SK-N-SH (cell line): ENCODE measurements around the gene UPF2. TPM values are rescaled to one million over a fixed set of nuclear protein-coding genes. Genes with fewer than 3 reads are reported as not detected.

ENCODE experiments used
- CTCF ChIA-PET: fragments of 300-600, 350-600 bp; formaldehyde crosslinking; extraction: SDS; loops from one replicate; lab custom pipeline; 2021; lab: Yijun Ruan, JAX
- POLR2A ChIA-PET: fragments of 350-600 bp; sonication (Branson Sonifier 250); formaldehyde crosslinking; extraction: SDS; loops from one replicate; lab custom pipeline; 2020; ENCODE audit warnings: antibody characterized with exemption, inconsistent platforms; lab: Yijun Ruan, JAX
- DNase-seq: peaks from one replicate; pipeline ENCODE4 v3.0.0; 2012
- H2AFZ ChIP-seq: fragments of 200-600 bp; sonication (generic); 2 replicates; pipeline ENCODE4 v1.8.1; 2016; ENCODE audit warnings: antibody characterized with exemption, mild to moderate bottlenecking, low read depth
- H3F3A ChIP-seq: fragments of 200-600 bp; sonication (generic); replicated peaks from 2 replicates; pipeline ENCODE3; 2016; ENCODE audit warnings: antibody characterized with exemption, mild to moderate bottlenecking; ENCODE audit not compliant: insufficient read depth
- H3K27ac ChIP-seq, 2 experiments: fragments of 200-500 bp in 1 of 2; fragments of 200-600 bp in 1 of 2; sonication (Bioruptor generic) in 1 of 2; sonication (generic), shearing (Covaris generic) in 1 of 2; 2 replicates each; pipeline versions ENCODE4 v1.5.1 to v1.6.1; 2014 to 2016; ENCODE audit warnings: low read depth in 2 of 2, inconsistent platforms in 1 of 2, low read length in 1 of 2, mild to moderate bottlenecking in 1 of 2, mixed read lengths in 1 of 2
- H3K27me3 ChIP-seq: fragments of 200-600 bp; sonication (generic), shearing (Covaris generic); 2 replicates; pipeline ENCODE4 v1.6.1; 2016; ENCODE audit warnings: mixed run types; ENCODE audit not compliant: insufficient read depth
- H3K36me3 ChIP-seq, 2 experiments: fragments of 200-500 bp in 1 of 2; fragments of 200-600 bp in 1 of 2; sonication (Bioruptor generic) in 1 of 2; sonication (generic) in 1 of 2; replicated peaks in 1 of 2; 2 replicates each; pipeline versions ENCODE3 to v1.5.1; 2014 to 2016; ENCODE audit warnings: low read length in 1 of 2, mild to moderate bottlenecking in 1 of 2; ENCODE audit not compliant: insufficient read depth in 2 of 2, control insufficient read depth in 1 of 2
- H3K4me1 ChIP-seq, 2 experiments: fragments of 200-500 bp in 1 of 2; fragments of 200-600 bp in 1 of 2; sonication (Bioruptor generic) in 1 of 2; sonication (generic), shearing (Covaris generic) in 1 of 2; 2 replicates each; pipeline versions ENCODE4 v1.5.1 to v1.6.1; 2014 to 2016; ENCODE audit warnings: low read depth in 1 of 2, low read length in 1 of 2, mixed run types in 1 of 2; ENCODE audit not compliant: insufficient read depth in 2 of 2, control insufficient read depth in 1 of 2
- H3K4me2 ChIP-seq: fragments of 200-600 bp; sonication (generic), shearing (Covaris generic); 2 replicates; pipeline ENCODE4 v1.6.1; 2017; ENCODE audit warnings: mixed run types
- H3K4me3 ChIP-seq, 2 experiments: fragments of 200-500 bp in 1 of 2; fragments of 200-600 bp in 1 of 2; sonication (Bioruptor generic) in 1 of 2; sonication (generic), shearing (Covaris generic) in 1 of 2; 2 replicates each; pipeline versions ENCODE4 v1.5.1 to v1.8.1; 2014 to 2016; ENCODE audit warnings: low read depth in 2 of 2, inconsistent platforms in 1 of 2, low read length in 1 of 2, mild to moderate bottlenecking in 1 of 2, mixed read lengths in 1 of 2, moderate library complexity in 1 of 2
- H3K79me2 ChIP-seq: fragments of 200-600 bp; sonication (generic); 2 replicates; pipeline ENCODE4 v1.8.1; 2017; ENCODE audit warnings: mild to moderate bottlenecking; ENCODE audit not compliant: insufficient read depth
- H3K9ac ChIP-seq: fragments of 200-600 bp; sonication (generic); 2 replicates; pipeline ENCODE4 v1.6.1; 2017; ENCODE audit warnings: mixed run types
- H3K9me2 ChIP-seq: fragments of 200-600 bp; sonication (generic); 2 replicates; pipeline ENCODE4 v1.6.1; 2017; ENCODE audit warnings: mixed run types
- H3K9me3 ChIP-seq: fragments of 200-600 bp; sonication (generic); 2 replicates; pipeline ENCODE4 v1.6.1; 2017; ENCODE audit warnings: mixed run types, mild to moderate bottlenecking, moderate library complexity
- H4K20me1 ChIP-seq: fragments of 200-600 bp; sonication (generic); 2 replicates; pipeline ENCODE4 v1.6.1; 2017; ENCODE audit warnings: mild to moderate bottlenecking, mixed run types; ENCODE audit not compliant: insufficient read depth
- CHD2 ChIP-seq: fragments of 150-350 bp; IDR thresholded peaks from 2 replicates; pipeline ENCODE4 v1.6.1; 2018; ENCODE audit warnings: low read length; ENCODE audit not compliant: partially characterized antibody
- ELF1 ChIP-seq: IDR thresholded peaks from 2 replicates; pipeline ENCODE4 v1.4.0; 2012
- EZH2phosphoT487 ChIP-seq: fragments of 200-600 bp; sonication (generic); IDR thresholded peaks from 2 replicates; pipeline ENCODE4 v1.6.1; 2017; ENCODE audit warnings: low read depth, mixed run types, mild to moderate bottlenecking, antibody characterized with exemption, moderate library complexity, borderline replicate concordance
- FOXJ3 ChIP-seq: sonication (generic); formaldehyde crosslinking; IDR thresholded peaks from 2 replicates; pipeline ENCODE4 v1.5.1; 2020; ENCODE audit warnings: mild to moderate bottlenecking, missing genetic modification reagents
- FOXM1 ChIP-seq: IDR thresholded peaks from 2 replicates; pipeline ENCODE4 v1.4.0; 2012; ENCODE audit warnings: low read depth, mild to moderate bottlenecking
- GABPA ChIP-seq: IDR thresholded peaks from 2 replicates; pipeline ENCODE4 v1.4.0; 2012; ENCODE audit warnings: low read depth, mild to moderate bottlenecking
- JUND ChIP-seq: IDR thresholded peaks from 2 replicates; pipeline ENCODE4 v1.4.0; 2012
- MXI1 ChIP-seq: IDR thresholded peaks from 2 replicates; pipeline ENCODE4 v1.6.1; 2012; ENCODE audit warnings: mild to moderate bottlenecking, low read depth, low read length, improper control_type of control experiment
- NRF1 ChIP-seq: IDR thresholded peaks from 2 replicates; pipeline ENCODE4 v1.6.1; 2012; ENCODE audit warnings: low read depth, mild to moderate bottlenecking, low read length
- POLR2AphosphoS5 ChIP-seq: IDR thresholded peaks from 2 replicates; pipeline ENCODE4 v1.6.1; 2012; ENCODE audit warnings: low read depth, low read length
- RCOR1 ChIP-seq: fragments of 150-350 bp; IDR thresholded peaks from 2 replicates; pipeline ENCODE4 v1.6.1; 2017; ENCODE audit warnings: antibody characterized with exemption, low read length
- RFX5 ChIP-seq: IDR thresholded peaks from 2 replicates; pipeline ENCODE4 v1.6.1; 2012; ENCODE audit warnings: mild to moderate bottlenecking, improper control_type of control experiment, low read length
- RXRA ChIP-seq: IDR thresholded peaks from 2 replicates; pipeline ENCODE4 v1.4.0; 2012; ENCODE audit warnings: low read depth, mild to moderate bottlenecking, borderline replicate concordance
- SMC3 ChIP-seq: IDR thresholded peaks from 2 replicates; pipeline ENCODE4 v1.6.1; 2012; ENCODE audit warnings: low read depth, low read length, improper control_type of control experiment
- TAF1 ChIP-seq: IDR thresholded peaks from 2 replicates; pipeline ENCODE4 v1.6.1; 2012; ENCODE audit warnings: low read depth, mild to moderate bottlenecking, low read length, moderate library complexity, borderline replicate concordance
- TCF12 ChIP-seq: IDR thresholded peaks from 2 replicates; pipeline ENCODE4 v1.4.0; 2012
- YY1 ChIP-seq: IDR thresholded peaks from 2 replicates; pipeline ENCODE4 v1.4.0; 2012; ENCODE audit warnings: low read depth, mild to moderate bottlenecking
- WGBS: methylation state at CpG from one replicate; pipeline ENCODE4 v1.1.6; 2017; ENCODE audit warnings: low lambda C conversion rate; 5-methylcytosine and 5-hydroxymethylcytosine counted together
- polyA plus RNA-seq, 3 experiments: library from polyadenylated mRNA; depleted of rRNA; stranded (reverse); fragments of >200 nt; gene quantifications; 2 replicates each; pipeline ENCODE4 v1.2.3, GENCODE V29; 2012
- TF ChIP-seq, protein P1 (sequence below): fragments of 150-350 bp; IDR thresholded peaks from 2 replicates; pipeline ENCODE4 v1.6.1; 2016; ENCODE audit warnings: mild to moderate bottlenecking, low read depth, low read length
- TF ChIP-seq, protein P2 (sequence below): IDR thresholded peaks from 2 replicates; pipeline ENCODE4 v1.4.0; 2012; ENCODE audit warnings: low read depth
- TF ChIP-seq, protein P3 (sequence below): IDR thresholded peaks from 2 replicates; pipeline ENCODE4; 2012
- TF ChIP-seq, protein P4 (sequence below): IDR thresholded peaks from 2 replicates; pipeline ENCODE4 v1.4.0; 2012; ENCODE audit warnings: low read depth, borderline replicate concordance
- TF ChIP-seq, protein P5 (sequence below): IDR thresholded peaks from 2 replicates; pipeline ENCODE4 v1.4.0; 2012; ENCODE audit warnings: low read depth, borderline replicate concordance
- TF ChIP-seq, protein P6 (sequence below): fragments of 200-600 bp; sonication (generic); IDR thresholded peaks from 2 replicates; pipeline ENCODE4 v1.6.1; 2017; ENCODE audit warnings: antibody characterized with exemption, mild to moderate bottlenecking, moderate library complexity

The UPF2 gene
- polyA plus RNA-seq, 1 of the 3 experiments (the other 2 are of a cell fraction) = 4.7 TPM

DNA sequence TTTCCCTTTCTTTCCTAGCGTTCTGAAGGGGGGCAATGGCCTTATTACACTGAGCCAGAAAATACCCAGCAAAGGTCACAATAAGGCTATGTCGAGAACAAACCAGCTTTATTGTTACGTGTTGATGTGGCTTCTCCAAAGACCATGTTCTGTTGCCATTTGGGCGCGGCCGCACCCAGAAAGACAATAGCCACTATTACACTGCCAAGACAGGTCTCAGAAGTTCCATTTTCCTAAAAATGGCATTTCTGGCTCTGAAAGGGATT is 141.6 kb downstream of the UPF2 start:
- TF ChIP-seq TCF12 (no peak), EZH2phosphoT487 (no peak), TAF1 (no peak), YY1 (no peak), MXI1 (no peak), RXRA (no peak), RFX5 (no peak), GABPA (no peak), FOXM1 (no peak)
- TF ChIP-seq, protein P1, sequence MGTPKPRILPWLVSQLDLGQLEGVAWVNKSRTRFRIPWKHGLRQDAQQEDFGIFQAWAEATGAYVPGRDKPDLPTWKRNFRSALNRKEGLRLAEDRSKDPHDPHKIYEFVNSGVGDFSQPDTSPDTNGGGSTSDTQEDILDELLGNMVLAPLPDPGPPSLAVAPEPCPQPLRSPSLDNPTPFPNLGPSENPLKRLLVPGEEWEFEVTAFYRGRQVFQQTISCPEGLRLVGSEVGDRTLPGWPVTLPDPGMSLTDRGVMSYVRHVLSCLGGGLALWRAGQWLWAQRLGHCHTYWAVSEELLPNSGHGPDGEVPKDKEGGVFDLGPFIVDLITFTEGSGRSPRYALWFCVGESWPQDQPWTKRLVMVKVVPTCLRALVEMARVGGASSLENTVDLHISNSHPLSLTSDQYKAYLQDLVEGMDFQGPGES = no peak
- H3K9ac ChIP-seq = no peak overlapping the region
- no peaks in the 10 kb centered on the region for H3K36me3 ChIP-seq
- 85% methylated on average over 6 of the region's 6 CpGs for WGBS
- H3K27me3 ChIP-seq = no peaks in the 10 kb centered on the region
- CTCF ChIA-PET = no interaction called here
- no peak overlapping the region for H3K4me2 ChIP-seq
- H3K79me2 ChIP-seq = no peaks in the 10 kb centered on the region
- H3F3A ChIP-seq = no peaks in the 10 kb centered on the region
- H2AFZ ChIP-seq = no peak overlapping the region
- H3K4me1 ChIP-seq = peaks cover 0 to 3% of the 10 kb centered on the region in 2 experiments; a peak in 1 of 4 replicates
- H3K27ac ChIP-seq = no peak overlapping the region
- H3K9me2 ChIP-seq = no peaks in the 10 kb centered on the region
- DNase-seq = no peak
- POLR2A ChIA-PET = no interaction called here
- no peaks in the 10 kb centered on the region for H3K9me3 ChIP-seq
- no peak overlapping the region for H3K4me3 ChIP-seq
- no peaks in the 10 kb centered on the region for H4K20me1 ChIP-seq

DNA sequence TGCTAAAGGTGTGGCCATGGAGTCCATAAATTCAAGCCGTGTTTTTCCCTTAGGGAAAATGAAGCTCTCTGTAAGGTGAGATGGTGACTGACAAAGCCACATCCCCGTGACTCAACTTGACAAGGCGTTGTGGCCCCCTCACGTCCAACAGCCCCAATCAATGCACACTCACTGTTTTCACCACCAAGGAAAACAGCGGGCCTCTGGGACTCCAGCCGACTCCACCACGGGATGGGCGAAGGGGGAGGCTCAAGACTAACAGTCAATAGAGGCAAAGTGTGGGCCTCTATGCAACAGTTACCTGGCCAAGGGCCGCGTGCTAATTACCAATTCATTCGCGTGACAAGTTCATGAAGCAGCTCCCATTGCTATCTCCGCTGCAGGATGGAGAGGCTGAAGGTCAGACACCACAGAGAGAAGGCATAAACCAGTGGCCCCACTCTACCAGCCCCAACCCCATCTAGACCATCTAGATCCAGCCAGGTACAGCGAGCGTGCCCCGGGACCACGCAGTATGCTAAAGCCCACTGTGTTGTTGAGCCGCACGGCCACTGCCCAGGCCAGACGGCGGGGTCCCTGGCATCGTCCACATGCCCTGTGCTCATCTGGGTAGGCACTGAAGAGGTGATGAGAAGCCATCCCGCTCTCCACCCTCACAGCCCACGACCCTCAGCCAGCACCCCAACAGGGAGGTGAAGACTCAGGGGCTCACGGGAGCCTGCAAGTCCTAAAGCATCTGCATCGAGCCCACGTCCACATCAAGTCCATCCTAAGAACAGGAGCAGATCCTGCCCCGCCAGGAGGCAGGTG is 143.3 kb downstream of the UPF2 start:
- Histone ChIP-seq H2AFZ (no peak overlapping the region), H3K27me3 (no peaks in the 10 kb centered on the region), H3K9me3 (no peaks in the 10 kb centered on the region), H3K36me3 (no peaks in the 10 kb centered on the region), H3K4me2 (no peak overlapping the region), H3K9me2 (no peaks in the 10 kb centered on the region), H3K9ac (no peak overlapping the region), H3K4me1 (peaks cover 0 to 3% of the 10 kb centered on the region in 2 experiments; a peak in 1 of 4 replicates), H3K4me3 (no peak overlapping the region), H4K20me1 (no peaks in the 10 kb centered on the region), H3F3A (no peaks in the 10 kb centered on the region), H3K79me2 (no peaks in the 10 kb centered on the region), H3K27ac (no peak overlapping the region)
- WGBS = 90% methylated on average over 26 of the region's 28 CpGs
- CTCF ChIA-PET = no interaction called here
- POLR2A ChIA-PET = no interaction called here
- no peak for DNase-seq
- TF ChIP-seq, protein P2, sequence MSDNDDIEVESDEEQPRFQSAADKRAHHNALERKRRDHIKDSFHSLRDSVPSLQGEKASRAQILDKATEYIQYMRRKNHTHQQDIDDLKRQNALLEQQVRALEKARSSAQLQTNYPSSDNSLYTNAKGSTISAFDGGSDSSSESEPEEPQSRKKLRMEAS = no peak
- TF ChIP-seq, protein P3, sequence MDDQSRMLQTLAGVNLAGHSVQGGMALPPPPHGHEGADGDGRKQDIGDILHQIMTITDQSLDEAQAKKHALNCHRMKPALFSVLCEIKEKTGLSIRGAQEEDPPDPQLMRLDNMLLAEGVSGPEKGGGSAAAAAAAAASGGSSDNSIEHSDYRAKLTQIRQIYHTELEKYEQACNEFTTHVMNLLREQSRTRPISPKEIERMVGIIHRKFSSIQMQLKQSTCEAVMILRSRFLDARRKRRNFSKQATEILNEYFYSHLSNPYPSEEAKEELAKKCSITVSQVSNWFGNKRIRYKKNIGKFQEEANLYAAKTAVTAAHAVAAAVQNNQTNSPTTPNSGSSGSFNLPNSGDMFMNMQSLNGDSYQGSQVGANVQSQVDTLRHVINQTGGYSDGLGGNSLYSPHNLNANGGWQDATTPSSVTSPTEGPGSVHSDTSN = no peak
- TF ChIP-seq CHD2 (no peak), NRF1 (no peak), RCOR1 (no peak), FOXJ3 (no peak), POLR2AphosphoS5 (no peak), SMC3 (no peak), EZH2phosphoT487 (no peak), ELF1 (no peak), JUND (no peak), YY1 (no peak)
- TF ChIP-seq, protein P4, sequence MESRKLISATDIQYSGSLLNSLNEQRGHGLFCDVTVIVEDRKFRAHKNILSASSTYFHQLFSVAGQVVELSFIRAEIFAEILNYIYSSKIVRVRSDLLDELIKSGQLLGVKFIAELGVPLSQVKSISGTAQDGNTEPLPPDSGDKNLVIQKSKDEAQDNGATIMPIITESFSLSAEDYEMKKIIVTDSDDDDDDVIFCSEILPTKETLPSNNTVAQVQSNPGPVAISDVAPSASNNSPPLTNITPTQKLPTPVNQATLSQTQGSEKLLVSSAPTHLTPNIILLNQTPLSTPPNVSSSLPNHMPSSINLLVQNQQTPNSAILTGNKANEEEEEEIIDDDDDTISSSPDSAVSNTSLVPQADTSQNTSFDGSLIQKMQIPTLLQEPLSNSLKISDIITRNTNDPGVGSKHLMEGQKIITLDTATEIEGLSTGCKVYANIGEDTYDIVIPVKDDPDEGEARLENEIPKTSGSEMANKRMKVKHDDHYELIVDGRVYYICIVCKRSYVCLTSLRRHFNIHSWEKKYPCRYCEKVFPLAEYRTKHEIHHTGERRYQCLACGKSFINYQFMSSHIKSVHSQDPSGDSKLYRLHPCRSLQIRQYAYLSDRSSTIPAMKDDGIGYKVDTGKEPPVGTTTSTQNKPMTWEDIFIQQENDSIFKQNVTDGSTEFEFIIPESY = no peak
- TF ChIP-seq, protein P5, sequence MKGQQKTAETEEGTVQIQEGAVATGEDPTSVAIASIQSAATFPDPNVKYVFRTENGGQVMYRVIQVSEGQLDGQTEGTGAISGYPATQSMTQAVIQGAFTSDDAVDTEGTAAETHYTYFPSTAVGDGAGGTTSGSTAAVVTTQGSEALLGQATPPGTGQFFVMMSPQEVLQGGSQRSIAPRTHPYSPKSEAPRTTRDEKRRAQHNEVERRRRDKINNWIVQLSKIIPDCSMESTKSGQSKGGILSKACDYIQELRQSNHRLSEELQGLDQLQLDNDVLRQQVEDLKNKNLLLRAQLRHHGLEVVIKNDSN = no peak
- TF ChIP-seq, protein P6, sequence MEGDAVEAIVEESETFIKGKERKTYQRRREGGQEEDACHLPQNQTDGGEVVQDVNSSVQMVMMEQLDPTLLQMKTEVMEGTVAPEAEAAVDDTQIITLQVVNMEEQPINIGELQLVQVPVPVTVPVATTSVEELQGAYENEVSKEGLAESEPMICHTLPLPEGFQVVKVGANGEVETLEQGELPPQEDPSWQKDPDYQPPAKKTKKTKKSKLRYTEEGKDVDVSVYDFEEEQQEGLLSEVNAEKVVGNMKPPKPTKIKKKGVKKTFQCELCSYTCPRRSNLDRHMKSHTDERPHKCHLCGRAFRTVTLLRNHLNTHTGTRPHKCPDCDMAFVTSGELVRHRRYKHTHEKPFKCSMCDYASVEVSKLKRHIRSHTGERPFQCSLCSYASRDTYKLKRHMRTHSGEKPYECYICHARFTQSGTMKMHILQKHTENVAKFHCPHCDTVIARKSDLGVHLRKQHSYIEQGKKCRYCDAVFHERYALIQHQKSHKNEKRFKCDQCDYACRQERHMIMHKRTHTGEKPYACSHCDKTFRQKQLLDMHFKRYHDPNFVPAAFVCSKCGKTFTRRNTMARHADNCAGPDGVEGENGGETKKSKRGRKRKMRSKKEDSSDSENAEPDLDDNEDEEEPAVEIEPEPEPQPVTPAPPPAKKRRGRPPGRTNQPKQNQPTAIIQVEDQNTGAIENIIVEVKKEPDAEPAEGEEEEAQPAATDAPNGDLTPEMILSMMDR = no peak
